PC-3 (cell line): Measurements from ENCODE around the gene LONRF3. TPM values are rescaled to one million over a fixed set of nuclear protein-coding genes. Genes with fewer than 3 reads are reported as not detected.
"Not testable (repeated sequence)": the region's sequence is repeated elsewhere in the genome, so short reads cannot be mapped to it uniquely, and the experiment has no call there.

Source experiments
- ATAC-seq: fragments of 200-7000 bp; cut with Tn5 transposase; 2 replicates; pipeline ENCODE4 v1.9.1; 2020; ENCODE audit warnings: mild to moderate bottlenecking, moderate library complexity
- BruUV-seq: library from RNA; stranded (reverse); fragments of 400-500 nt; replicated peaks from 2 replicates; lab custom pipeline; 2021; lab: Mats Ljungman, UMichigan
- CTCF ChIA-PET: fragments of 300-600 bp; sonication (Branson Sonifier 250); formaldehyde crosslinking; loops from one replicate; lab custom pipeline; 2022; ENCODE audit warnings: antibody characterized with exemption; lab: Charles Lee
- POLR2A ChIA-PET: fragments of 300-600 bp; sonication (Branson Sonifier 250); formaldehyde crosslinking; loops from one replicate; lab custom pipeline; 2022; ENCODE audit warnings: antibody characterized with exemption; ENCODE audit not compliant: unreplicated experiment; lab: Charles Lee
- DNase-seq: peaks from one replicate; pipeline ENCODE4 v3.0.0-alpha.2; 2015
- H2AFZ ChIP-seq: fragments of 300-600 bp; sonication (generic); 2 replicates; pipeline ENCODE4 v1.6.0; 2016; ENCODE audit warnings: antibody characterized with exemption, low read length
- H3F3A ChIP-seq: fragments of 300-600 bp; sonication (generic); one replicate; pipeline ENCODE4 v1.6.0; 2017; ENCODE audit warnings: antibody characterized with exemption, low read length, control low read depth, mild to moderate bottlenecking; ENCODE audit not compliant: unreplicated experiment
- H3K27ac ChIP-seq: fragments of 300-600 bp; sonication (generic); 2 replicates; pipeline ENCODE4 v1.5.1; 2016; ENCODE audit warnings: mild to moderate bottlenecking, low read length
- H3K27me3 ChIP-seq: fragments of 300-600 bp; sonication (generic); 2 replicates; pipeline ENCODE4 v1.6.1; 2016; ENCODE audit warnings: low read length, mixed read lengths
- H3K36me3 ChIP-seq: fragments of 300-600 bp; sonication (generic); 2 replicates; pipeline ENCODE4 v1.6.1; 2016; ENCODE audit warnings: low read depth, mixed run types, low read length, mixed read lengths
- H3K4me1 ChIP-seq: fragments of 300-600 bp; sonication (generic); 2 replicates; pipeline ENCODE4 v1.5.1; 2016; ENCODE audit warnings: low read length; ENCODE audit not compliant: insufficient read depth
- H3K4me2 ChIP-seq: fragments of 300-600 bp; sonication (generic); 2 replicates; pipeline ENCODE4 v1.6.0; 2016; ENCODE audit warnings: low read length
- H3K4me3 ChIP-seq: fragments of 300-600 bp; sonication (generic); 2 replicates; pipeline ENCODE4 v1.5.1; 2016; ENCODE audit warnings: mild to moderate bottlenecking, low read length, mixed read lengths
- H3K79me2 ChIP-seq: fragments of 300-600 bp; sonication (generic); 2 replicates; pipeline ENCODE4 v1.6.1; 2017; ENCODE audit warnings: low read length, mixed read lengths
- H3K9ac ChIP-seq: fragments of 300-600 bp; sonication (generic); 2 replicates; pipeline ENCODE4 v1.6.0; 2016; ENCODE audit warnings: mild to moderate bottlenecking, low read length
- H3K9me2 ChIP-seq: fragments of 300-600 bp; sonication (generic); replicated peaks from 2 replicates; pipeline ENCODE4 v1.6.1; 2016; ENCODE audit warnings: mixed run types, low read length, mixed read lengths
- H3K9me3 ChIP-seq: fragments of 300-600 bp; sonication (generic); 2 replicates; pipeline ENCODE4 v1.6.1; 2016; ENCODE audit warnings: low read length, mixed read lengths
- H4K20me1 ChIP-seq: fragments of 300-600 bp; sonication (generic); 2 replicates; pipeline ENCODE4 v1.6.1; 2016; ENCODE audit warnings: low read length, mixed read lengths
- CTCF ChIP-seq: fragments of 300-600 bp; sonication (generic); conservative IDR thresholded peaks from 2 replicates; pipeline ENCODE4 v1.5.1; 2017; ENCODE audit warnings: antibody characterized with exemption, low read depth, mild to moderate bottlenecking, low read length
- EZH2 ChIP-seq: fragments of 300-600 bp; sonication (generic); IDR thresholded peaks from one replicate; pipeline ENCODE4 v1.6.1; 2017; ENCODE audit warnings: antibody characterized with exemption, mild to moderate bottlenecking, low read length; ENCODE audit not compliant: unreplicated experiment
- EZH2phosphoT487 ChIP-seq: fragments of 300-600 bp; sonication (generic); IDR thresholded peaks from 2 replicates; pipeline ENCODE4 v1.6.1; 2018; ENCODE audit warnings: mild to moderate bottlenecking, antibody characterized with exemption, low read length, borderline replicate concordance
- intact Hi-C: fragments of 100-400 bp; cut with micrococcal nuclease; formaldehyde crosslinking; loops from 2 replicates; pipeline ENCODE4 v1.9.0; 2023
- total RNA-seq: library from RNA; depleted of rRNA; stranded (reverse); fragments of >200 nt; gene quantifications from 2 replicates; pipeline ENCODE4 v1.2.3, GENCODE V29; 2014

The LONRF3 gene
- total RNA-seq, 1 experiment from 2014 or later: 14.5 TPM

GRCh38 chrX:119028733-119029330 is 54.4 kb downstream of the LONRF3 start:
- BruUV-seq: no TSS peak
- Histone ChIP-seq H3K4me2 (no peak overlapping the region), H3K27me3 (no peaks in the 10 kb centered on the region), H3K4me1 (no peaks in the 10 kb centered on the region), H3K4me3 (no peak overlapping the region), H3F3A (no peaks in the 10 kb centered on the region), H2AFZ (no peak overlapping the region), H3K27ac (no peak overlapping the region), H4K20me1 (no peaks in the 10 kb centered on the region), H3K9me3 (no peaks in the 10 kb centered on the region), H3K36me3 (no peaks in the 10 kb centered on the region), H3K9ac (no peak overlapping the region), H3K9me2 (no peaks in the 10 kb centered on the region), H3K79me2 (no peaks in the 10 kb centered on the region)
- DNase-seq: no peak
- ChIA-PET CTCF (interaction anchor here (1.1 kb wide), 1 partner anchor 38 kb away, joined by 4 read pairs; no protein-coding TSS in a partner anchor), POLR2A (no interaction called here)
- intact Hi-C loops: no loop called here
- TF ChIP-seq EZH2phosphoT487 (no peak), CTCF (no peak), EZH2 (no peak)
- no peak for ATAC-seq

- H4K20me1 ChIP-seq, intact Hi-C loops, CTCF ChIA-PET, H3K27me3 ChIP-seq, H3K27ac ChIP-seq, H3K4me1 ChIP-seq, H3K36me3 ChIP-seq, H3K4me2 ChIP-seq, H3K9ac ChIP-seq, H3K4me3 ChIP-seq, H2AFZ ChIP-seq, H3K79me2 ChIP-seq, ATAC-seq, DNase-seq, BruUV-seq, POLR2A ChIA-PET, H3F3A ChIP-seq, H3K9me2 ChIP-seq, H3K9me3 ChIP-seq: not testable (repeated sequence)
Observed at GRCh38 chrX:119029656-119030055, 55.2 kb downstream of the LONRF3 start.

GRCh38 chrX:119030990-119031389 is 56.6 kb downstream of the LONRF3 start:
- no peaks in the 10 kb centered on the region for H3K36me3 ChIP-seq
- H2AFZ ChIP-seq: no peak overlapping the region
- CTCF ChIA-PET: no interaction called here
- BruUV-seq: no TSS peak
- no peak overlapping the region for H3K4me3 ChIP-seq
- peaks cover 2% of the 10 kb centered on the region for H3K4me1 ChIP-seq
- DNase-seq (no peak), ATAC-seq (no peak)
- H3K27ac ChIP-seq: no peak overlapping the region
- POLR2A ChIA-PET: no interaction called here
- no peak overlapping the region for H3K4me2 ChIP-seq
- H3K9me2 ChIP-seq: no peaks in the 10 kb centered on the region
- H3K79me2 ChIP-seq: no peaks in the 10 kb centered on the region
- no peaks in the 10 kb centered on the region for H3K9me3 ChIP-seq
- TF ChIP-seq EZH2 (no peak), EZH2phosphoT487 (no peak), CTCF (no peak)
- H4K20me1 ChIP-seq: no peaks in the 10 kb centered on the region
- H3K27me3 ChIP-seq: no peaks in the 10 kb centered on the region
- intact Hi-C loops: no loop called here
- no peaks in the 10 kb centered on the region for H3F3A ChIP-seq
- no peak overlapping the region for H3K9ac ChIP-seq
